AG09309 (cell line): Measurements from ENCODE around the gene CREB5.

Experiments used
- DNase-seq: peaks from one replicate; pipeline ENCODE4 v3.0.0-alpha.2; 2010; ENCODE audit warnings: low read depth
- H3K4me3 ChIP-seq: 2 replicates; pipeline ENCODE4 v1.5.1; 2011; ENCODE audit warnings: mild to moderate bottlenecking, low read depth, low read length, moderate library complexity; ENCODE audit not compliant: control insufficient read depth
- CTCF ChIP-seq: IDR thresholded peaks from 2 replicates; pipeline ENCODE4 v1.5.1; 2011; ENCODE audit warnings: mild to moderate bottlenecking, low read depth, low read length, inconsistent platforms; ENCODE audit not compliant: insufficient read depth, control insufficient read depth; ENCODE audit errors: missing control alignments

The CREB5 gene

GRCh38 chr7:28579571-28579970, 167.3 kb downstream of the CREB5 start:
- DNase-seq, result no peak
- no peak overlapping the region for H3K4me3 ChIP-seq
- no peak for TF ChIP-seq CTCF

- no peak overlapping the region for H3K4me3 ChIP-seq
- TF ChIP-seq CTCF, result no peak
- no peak for DNase-seq
These were observed 168.3 kb downstream of the CREB5 start for GRCh38 chr7:28580665-28581064.

DNA sequence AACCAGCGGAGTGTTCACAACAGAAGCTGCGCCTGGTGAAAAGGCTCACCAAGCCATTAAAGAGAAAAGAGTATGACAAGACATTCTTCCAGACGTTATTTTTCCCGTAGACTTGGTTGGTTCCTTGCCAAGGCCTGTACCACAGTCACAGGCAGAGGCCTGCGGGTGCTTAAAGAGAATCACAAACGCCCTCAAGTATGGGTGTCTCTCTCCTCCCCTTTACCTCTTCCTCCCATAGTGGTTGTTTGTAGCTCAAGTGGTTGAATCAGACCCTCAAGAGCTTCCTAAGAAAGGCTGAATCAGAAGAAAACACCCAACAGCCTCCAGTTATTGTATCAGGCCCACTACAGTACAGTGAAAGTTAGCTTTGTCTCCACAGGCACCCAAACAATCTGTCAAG, 169.0 kb downstream of the CREB5 start:
- TF ChIP-seq CTCF, result no peak
- no peak for DNase-seq
- no peak overlapping the region for H3K4me3 ChIP-seq

DNA sequence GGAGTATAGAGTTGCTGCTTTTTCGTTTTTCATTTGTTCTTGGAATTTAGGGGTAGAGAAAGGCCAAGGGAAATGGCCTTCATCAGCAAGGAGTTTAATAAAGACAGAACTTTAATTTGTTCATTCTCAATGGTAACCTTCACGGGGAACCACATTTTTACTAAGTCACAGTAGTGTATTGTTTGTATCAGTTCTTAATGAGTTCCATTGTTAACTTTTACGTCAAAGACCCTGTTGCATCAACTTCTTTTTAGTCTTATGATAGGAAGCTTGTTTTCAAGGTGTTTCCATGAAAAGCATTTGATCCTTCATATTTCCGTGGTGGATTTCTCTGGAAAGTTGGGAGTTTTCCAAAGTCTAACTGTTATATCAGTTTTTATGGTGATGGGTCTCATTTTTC, 169.9 kb downstream of the CREB5 start:
- TF ChIP-seq CTCF, result no peak
- no peak overlapping the region for H3K4me3 ChIP-seq
- DNase-seq, result no peak

GRCh38 chr7:28584235-28584634, 171.9 kb downstream of the CREB5 start:
- H3K4me3 ChIP-seq, result no peak overlapping the region
- DNase-seq, result no peak
- TF ChIP-seq CTCF, result no peak

GRCh38 chr7:28586736-28587135, 174.4 kb downstream of the CREB5 start:
- DNase-seq, result no peak
- H3K4me3 ChIP-seq, result no peak overlapping the region
- no peak for TF ChIP-seq CTCF

- no peak for DNase-seq
- no peak overlapping the region for H3K4me3 ChIP-seq
- no peak for TF ChIP-seq CTCF
These were observed 174.9 kb downstream of the CREB5 start for GRCh38 chr7:28587211-28587610.
